Measurements from ENCODE around the gene YAP1. TPM values are rescaled to one million over a fixed set of nuclear protein-coding genes. Genes with fewer than 3 reads are reported as not detected.

The YAP1 gene
- total and polyA plus RNA-seq, 2 experiments from 2014 or later = 11.9 to 136 TPM

GRCh38 chr11:102269927-102270326 lies 159.7 kb downstream of the YAP1 start:
- H3K79me2 ChIP-seq (ENCODE audit: insufficient read depth) = no peaks in the 10 kb centered on the region
- 31 to 51% methylated on average over 2 of the region's 2 CpGs for WGBS, 2 experiments (ENCODE audit: low coverage in 1 of 2, low lambda C conversion rate in 2 of 2, missing lambda C conversion rate in 2 of 2)
- H3K9me3 ChIP-seq (ENCODE audit: low read depth) = no peaks in the 10 kb centered on the region
- no peaks in the 10 kb centered on the region for H3K9me2 ChIP-seq (ENCODE audit: insufficient read depth)
- in situ Hi-C loops (cut with MboI) = no loop called here
- H3K27me3 ChIP-seq (replicated peaks; ENCODE audit: insufficient read depth) = no peaks in the 10 kb centered on the region
- H3K27ac ChIP-seq = no peak overlapping the region
- H3K4me3 ChIP-seq = no peak overlapping the region
- peak overlapping the region; percentile 90 for H3K4me2 ChIP-seq (ENCODE audit: unreplicated experiment)
- peak; percentile 74 for DNase-seq
- H4K20me1 ChIP-seq (ENCODE audit: insufficient read depth) = no peaks in the 10 kb centered on the region
- H3K36me3 ChIP-seq (ENCODE audit: low read depth) = no peaks in the 10 kb centered on the region
- TF ChIP-seq EZH2phosphoT487 (IDR thresholded peaks at IDR 0.05; ENCODE audit: insufficient read depth, low read depth) (no peak), EZH2 (IDR thresholded peaks at IDR 0.05; ENCODE audit: insufficient read depth, poor library complexity, severe bottlenecking) (no peak)
- peaks cover 43% of the 10 kb centered on the region for H3K4me1 ChIP-seq (ENCODE audit: insufficient read depth)
- no peak overlapping the region for H2AFZ ChIP-seq
- peaks cover 45% of the 10 kb centered on the region for H3F3A ChIP-seq (ENCODE audit: insufficient read depth)
- H3K9ac ChIP-seq = no peak overlapping the region

- TF ChIP-seq EZH2phosphoT487 (IDR thresholded peaks at IDR 0.05; ENCODE audit: insufficient read depth, low read depth) (no peak), EZH2 (IDR thresholded peaks at IDR 0.05; ENCODE audit: insufficient read depth, poor library complexity, severe bottlenecking) (no peak)
- WGBS, 2 experiments (ENCODE audit: low coverage in 1 of 2, low lambda C conversion rate in 2 of 2, missing lambda C conversion rate in 2 of 2) = 85 to 90% methylated on average over 10 of the region's 10 CpGs
- Histone ChIP-seq H3K9ac (no peak overlapping the region), H3K27ac (no peak overlapping the region), H3K27me3 (replicated peaks; ENCODE audit: insufficient read depth) (no peaks in the 10 kb centered on the region), H3K9me2 (ENCODE audit: insufficient read depth) (no peaks in the 10 kb centered on the region), H3K36me3 (ENCODE audit: low read depth) (no peaks in the 10 kb centered on the region), H3K4me1 (ENCODE audit: insufficient read depth) (peaks cover 42% of the 10 kb centered on the region), H4K20me1 (ENCODE audit: insufficient read depth) (no peaks in the 10 kb centered on the region), H3K4me3 (no peak overlapping the region), H3K9me3 (ENCODE audit: low read depth) (no peaks in the 10 kb centered on the region), H3K79me2 (ENCODE audit: insufficient read depth) (no peaks in the 10 kb centered on the region), H3F3A (ENCODE audit: insufficient read depth) (peaks cover 38% of the 10 kb centered on the region), H3K4me2 (ENCODE audit: unreplicated experiment) (no peak overlapping the region), H2AFZ (no peak overlapping the region)
- in situ Hi-C loops (cut with MboI) = no loop called here
- DNase-seq = no peak
Measured at GRCh38 chr11:102272047-102272824, 162.0 kb downstream of the YAP1 start.

GRCh38 chr11:102274628-102275027 lies 164.4 kb downstream of the YAP1 start:
- no peak overlapping the region for H3K9ac ChIP-seq
- no peak overlapping the region for H2AFZ ChIP-seq
- H3K79me2 ChIP-seq (ENCODE audit: insufficient read depth) = no peaks in the 10 kb centered on the region
- peaks cover 26% of the 10 kb centered on the region for H3F3A ChIP-seq (ENCODE audit: insufficient read depth)
- H3K4me3 ChIP-seq = no peak overlapping the region
- TF ChIP-seq EZH2phosphoT487 (IDR thresholded peaks at IDR 0.05; ENCODE audit: insufficient read depth, low read depth) = no peak
- H3K36me3 ChIP-seq (ENCODE audit: low read depth) = no peaks in the 10 kb centered on the region
- H3K4me1 ChIP-seq (ENCODE audit: insufficient read depth) = peaks cover 30% of the 10 kb centered on the region
- no peak overlapping the region for H3K4me2 ChIP-seq (ENCODE audit: unreplicated experiment)
- no peaks in the 10 kb centered on the region for H3K9me2 ChIP-seq (ENCODE audit: insufficient read depth)
- 84 to 88% methylated on average over 3 of the region's 3 CpGs for WGBS, 2 experiments (ENCODE audit: low coverage in 1 of 2, low lambda C conversion rate in 2 of 2, missing lambda C conversion rate in 2 of 2)
- DNase-seq = no peak
- H4K20me1 ChIP-seq (ENCODE audit: insufficient read depth) = no peaks in the 10 kb centered on the region
- in situ Hi-C loops (cut with MboI) = no loop called here
- H3K9me3 ChIP-seq (ENCODE audit: low read depth) = no peaks in the 10 kb centered on the region
- H3K27ac ChIP-seq = no peak overlapping the region
- H3K27me3 ChIP-seq (replicated peaks; ENCODE audit: insufficient read depth) = no peaks in the 10 kb centered on the region

- no peaks in the 10 kb centered on the region for H4K20me1 ChIP-seq (ENCODE audit: insufficient read depth)
- peak; percentile 54 for DNase-seq
- H3K4me2 ChIP-seq (ENCODE audit: unreplicated experiment) = no peak overlapping the region
- H3F3A ChIP-seq (ENCODE audit: insufficient read depth) = peaks cover 22% of the 10 kb centered on the region
- no peaks in the 10 kb centered on the region for H3K79me2 ChIP-seq (ENCODE audit: insufficient read depth)
- H3K9me2 ChIP-seq (ENCODE audit: insufficient read depth) = no peaks in the 10 kb centered on the region
- H3K9me3 ChIP-seq (ENCODE audit: low read depth) = no peaks in the 10 kb centered on the region
- peaks cover 24% of the 10 kb centered on the region for H3K4me1 ChIP-seq (ENCODE audit: insufficient read depth)
- H3K27me3 ChIP-seq (replicated peaks; ENCODE audit: insufficient read depth) = no peaks in the 10 kb centered on the region
- 0 out of 2 replicates have a peak overlapping the region, but pooled peaks have one; percentile 11 for H2AFZ ChIP-seq
- H3K9ac ChIP-seq = no peak overlapping the region
- TF ChIP-seq EZH2 (IDR thresholded peaks at IDR 0.05; ENCODE audit: insufficient read depth, poor library complexity, severe bottlenecking) = no peak
- no peak for TF ChIP-seq EZH2phosphoT487 (IDR thresholded peaks at IDR 0.05; ENCODE audit: insufficient read depth, low read depth)
- in situ Hi-C loops (cut with MboI) = no loop called here
- H3K4me3 ChIP-seq = no peak overlapping the region
- no peaks in the 10 kb centered on the region for H3K36me3 ChIP-seq (ENCODE audit: low read depth)
- no peak overlapping the region for H3K27ac ChIP-seq
- WGBS, 2 experiments (ENCODE audit: low coverage in 1 of 2, low lambda C conversion rate in 2 of 2, missing lambda C conversion rate in 2 of 2) = 10 to 20% methylated on average over 4 of the region's 4 CpGs
Measured at GRCh38 chr11:102276362-102276761, 166.1 kb downstream of the YAP1 start.
